PFSK-1 (cell line): ENCODE measurements around the gene DCHS1.

ENCODE experiments used
- FOXP2 ChIP-seq: optimal IDR thresholded peaks from 2 replicates; pipeline ENCODE3; 2011; ENCODE audit warnings: borderline replicate concordance, control low read depth, inconsistent platforms; ENCODE audit not compliant: insufficient read depth; ENCODE audit errors: extremely low read length, extremely low read depth
- POLR2AphosphoS5 ChIP-seq: IDR thresholded peaks from 2 replicates; pipeline ENCODE4 v1.6.1; 2012; ENCODE audit warnings: low read depth, mild to moderate bottlenecking, control low read depth, low read length, moderate library complexity
- REST ChIP-seq, 2 experiments: IDR thresholded peaks; 2 replicates each; pipeline versions ENCODE4 v1.6.1 to v1.8.0; 2011 to 2012; ENCODE audit warnings: low read depth in 2 of 2, low read length in 2 of 2, control low read depth in 1 of 2, inconsistent platforms in 1 of 2, mild to moderate bottlenecking in 1 of 2, moderate library complexity in 1 of 2; ENCODE audit not compliant: insufficient read depth in 1 of 2
- SIN3A ChIP-seq: IDR thresholded peaks from 2 replicates; pipeline ENCODE4 v1.6.1; 2012; ENCODE audit warnings: mild to moderate bottlenecking, low read length, moderate library complexity, borderline replicate concordance; ENCODE audit not compliant: insufficient read depth
- TAF1 ChIP-seq: IDR thresholded peaks from 2 replicates; pipeline ENCODE4 v1.6.1; 2012; ENCODE audit warnings: low read length, control low read depth, borderline replicate concordance; ENCODE audit not compliant: insufficient read depth

The DCHS1 gene

GRCh38 chr11:6655020-6655789 lies 404 bp downstream of the DCHS1 start:
- no peak for TF ChIP-seq FOXP2
- no peak for TF ChIP-seq TAF1
- TF ChIP-seq SIN3A: no peak
- TF ChIP-seq POLR2AphosphoS5: no peak
- no peak for TF ChIP-seq REST (IDR thresholded peaks at IDR 0.05; ENCODE audit: insufficient read depth in 1 of 2, low read depth in 2 of 2, low read length in 2 of 2)

GRCh38 chr11:6654281-6655019 lies 1.2 kb downstream of the DCHS1 start:
- no peak for TF ChIP-seq POLR2AphosphoS5
- no peak for TF ChIP-seq FOXP2
- TF ChIP-seq TAF1: no peak
- TF ChIP-seq SIN3A: no peak
- no peak for TF ChIP-seq REST (IDR thresholded peaks at IDR 0.05; ENCODE audit: insufficient read depth in 1 of 2, low read depth in 2 of 2, low read length in 2 of 2)

- TF ChIP-seq REST (IDR thresholded peaks at IDR 0.05; ENCODE audit: insufficient read depth in 1 of 2, low read depth in 2 of 2, low read length in 2 of 2) (no peak), POLR2AphosphoS5 (no peak), SIN3A (no peak), TAF1 (no peak), FOXP2 (no peak)
These were observed 2.0 kb downstream of the DCHS1 start for GRCh38 chr11:6653656-6654055.

- TF ChIP-seq POLR2AphosphoS5: no peak
- TF ChIP-seq TAF1: no peak
- no peak for TF ChIP-seq FOXP2
- TF ChIP-seq REST (IDR thresholded peaks at IDR 0.05; ENCODE audit: insufficient read depth in 1 of 2, low read depth in 2 of 2, low read length in 2 of 2): no peak
- TF ChIP-seq SIN3A: no peak
These were observed 2.5 kb downstream of the DCHS1 start for GRCh38 chr11:6653097-6653496.
